ENCODE measurements around the gene SUPT20HL2. TPM values are rescaled to one million over a fixed set of nuclear protein-coding genes. Genes with fewer than 3 reads are reported as not detected.
A peak's percentile ranks its signal among the peaks of the same experiment; 100 is the strongest.

The SUPT20HL2 gene
- total and polyA plus RNA-seq, 10 of the 15 experiments (the other 5 are each of a cell fraction or from before 2014, with no cell fraction given): not detected

DNA sequence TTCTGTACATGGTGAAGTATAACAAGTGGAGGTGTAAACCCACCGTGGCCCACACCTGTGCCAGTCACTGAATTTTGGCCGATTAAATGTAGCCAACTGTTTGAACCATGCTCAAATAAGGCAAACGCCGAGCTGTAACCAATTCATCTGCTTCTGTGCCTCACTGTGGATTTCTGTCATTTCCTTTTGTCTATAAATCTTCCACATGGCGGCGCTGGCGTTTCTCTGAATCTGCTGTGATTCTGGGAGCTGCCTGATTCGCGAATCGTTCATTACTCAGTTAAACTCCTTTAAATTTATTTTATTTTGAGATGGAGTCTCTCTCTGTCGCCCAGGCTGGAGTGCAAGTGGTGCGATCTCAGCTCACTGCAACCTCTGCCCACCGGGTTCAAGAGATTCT is 19.2 kb downstream of the SUPT20HL2 start:
- ChIA-PET POLR2A (no interaction called here), CTCF (interaction anchor here (1.2 to 1.4 kb wide), 2 partner anchors 9 to 35 kb away, joined by 3 to 4 read pairs; no protein-coding TSS in a partner anchor), SMC1A (ENCODE audit: uncharacterized antibody, unreplicated experiment) (interaction anchor here (0.5 to 0.6 kb wide), 2 partner anchors 367 to 849 kb away, joined by 3 read pairs; no protein-coding TSS in a partner anchor), RAD21 (ENCODE audit: unreplicated experiment) (no interaction called here)
- BruUV-seq (replicated peaks): no TSS peak
- 57% methylated on average over 13 of the region's 13 CpGs for WGBS (ENCODE audit: insufficient coverage, insufficient replicate concordance, low lambda C conversion rate, missing lambda C conversion rate)
- Histone ChIP-seq H3K4me1 (ENCODE audit: control insufficient read depth, insufficient read depth, low read length) (no peaks in the 10 kb centered on the region), H3K9ac (ENCODE audit: control insufficient read depth, insufficient read depth, low read length) (no peak overlapping the region), H3K36me3 (ENCODE audit: control insufficient read depth in 2 of 2, insufficient read depth in 2 of 2, low read length in 1 of 2) (no peaks in the 10 kb centered on the region), H3K27ac (ENCODE audit: control insufficient read depth, insufficient read depth) (no peak overlapping the region), H3K79me2 (ENCODE audit: control insufficient read depth, insufficient read depth, low read length) (no peaks in the 10 kb centered on the region), H2AFZ (ENCODE audit: control insufficient read depth, low read depth, low read length) (no peak overlapping the region), H3K4me3 (no peak overlapping the region), H3K27me3 (replicated peaks in 1 of 2; ENCODE audit: control insufficient read depth in 2 of 2, insufficient read depth in 2 of 2, low read length in 1 of 2) (no peaks in the 10 kb centered on the region), H4K20me1 (ENCODE audit: control insufficient read depth, insufficient read depth) (no peaks in the 10 kb centered on the region), H3K4me2 (ENCODE audit: control insufficient read depth, insufficient read depth) (no peak overlapping the region), H3K9me3 (replicated peaks; ENCODE audit: control insufficient read depth, insufficient read depth, low read length) (no peaks in the 10 kb centered on the region)
- ATAC-seq (no peak), FAIRE-seq (no peak), DNase-seq (ENCODE audit: low read depth, low spot score) (no peak)
- intact Hi-C loops (cut with micrococcal nuclease; ENCODE audit: unreplicated experiment) (no loop called here), in situ Hi-C loops (cut with MboI) (no loop called here)
- no peak for TF ChIP-seq TBL1XR1 (IDR thresholded peaks at IDR 0.05; ENCODE audit: low read depth, low read length)
- TF ChIP-seq RFX5 (IDR thresholded peaks at IDR 0.05; ENCODE audit: low read depth, low read length): no peak
- TF ChIP-seq, protein P1, sequence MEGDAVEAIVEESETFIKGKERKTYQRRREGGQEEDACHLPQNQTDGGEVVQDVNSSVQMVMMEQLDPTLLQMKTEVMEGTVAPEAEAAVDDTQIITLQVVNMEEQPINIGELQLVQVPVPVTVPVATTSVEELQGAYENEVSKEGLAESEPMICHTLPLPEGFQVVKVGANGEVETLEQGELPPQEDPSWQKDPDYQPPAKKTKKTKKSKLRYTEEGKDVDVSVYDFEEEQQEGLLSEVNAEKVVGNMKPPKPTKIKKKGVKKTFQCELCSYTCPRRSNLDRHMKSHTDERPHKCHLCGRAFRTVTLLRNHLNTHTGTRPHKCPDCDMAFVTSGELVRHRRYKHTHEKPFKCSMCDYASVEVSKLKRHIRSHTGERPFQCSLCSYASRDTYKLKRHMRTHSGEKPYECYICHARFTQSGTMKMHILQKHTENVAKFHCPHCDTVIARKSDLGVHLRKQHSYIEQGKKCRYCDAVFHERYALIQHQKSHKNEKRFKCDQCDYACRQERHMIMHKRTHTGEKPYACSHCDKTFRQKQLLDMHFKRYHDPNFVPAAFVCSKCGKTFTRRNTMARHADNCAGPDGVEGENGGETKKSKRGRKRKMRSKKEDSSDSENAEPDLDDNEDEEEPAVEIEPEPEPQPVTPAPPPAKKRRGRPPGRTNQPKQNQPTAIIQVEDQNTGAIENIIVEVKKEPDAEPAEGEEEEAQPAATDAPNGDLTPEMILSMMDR (IDR thresholded peaks at IDR 0.05 in 2 of 3, conservative IDR thresholded peaks at IDR 0.05 in 1 of 3; ENCODE audit: control insufficient read depth in 2 of 3, extremely low read depth in 1 of 3, insufficient read depth in 1 of 3, low read depth in 3 of 3, low read length in 3 of 3): peak in 2 of 3 experiments; percentile 6 to 16; a peak in 1 of 6 replicates
- TF ChIP-seq, protein P2, sequence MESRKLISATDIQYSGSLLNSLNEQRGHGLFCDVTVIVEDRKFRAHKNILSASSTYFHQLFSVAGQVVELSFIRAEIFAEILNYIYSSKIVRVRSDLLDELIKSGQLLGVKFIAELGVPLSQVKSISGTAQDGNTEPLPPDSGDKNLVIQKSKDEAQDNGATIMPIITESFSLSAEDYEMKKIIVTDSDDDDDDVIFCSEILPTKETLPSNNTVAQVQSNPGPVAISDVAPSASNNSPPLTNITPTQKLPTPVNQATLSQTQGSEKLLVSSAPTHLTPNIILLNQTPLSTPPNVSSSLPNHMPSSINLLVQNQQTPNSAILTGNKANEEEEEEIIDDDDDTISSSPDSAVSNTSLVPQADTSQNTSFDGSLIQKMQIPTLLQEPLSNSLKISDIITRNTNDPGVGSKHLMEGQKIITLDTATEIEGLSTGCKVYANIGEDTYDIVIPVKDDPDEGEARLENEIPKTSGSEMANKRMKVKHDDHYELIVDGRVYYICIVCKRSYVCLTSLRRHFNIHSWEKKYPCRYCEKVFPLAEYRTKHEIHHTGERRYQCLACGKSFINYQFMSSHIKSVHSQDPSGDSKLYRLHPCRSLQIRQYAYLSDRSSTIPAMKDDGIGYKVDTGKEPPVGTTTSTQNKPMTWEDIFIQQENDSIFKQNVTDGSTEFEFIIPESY (IDR thresholded peaks at IDR 0.05): no peak
- TF ChIP-seq NR2F1 (conservative IDR thresholded peaks at IDR 0.05): no peak
- peak; percentile 25; the same call in 1 of the 2 replicates for TF ChIP-seq RAD21 (IDR thresholded peaks at IDR 0.05; ENCODE audit: insufficient read depth, low read depth, low read length)
- TF ChIP-seq MTA2 (IDR thresholded peaks at IDR 0.05; ENCODE audit: low read depth): no peak
